Duodenal mucosa (tissue), 2 donors: ENCODE measurements around the gene GABRP.

Source experiments
- H3K27ac ChIP-seq: one replicate; pipeline ENCODE4 v1.7.0; 2013; ENCODE audit warnings: low read depth, low read length
- H3K27me3 ChIP-seq, 2 donors: one replicate each; pipeline ENCODE4 v1.7.0; 2013; ENCODE audit warnings: low read length in 2 of 2, control low read depth in 1 of 2; ENCODE audit not compliant: insufficient read depth in 2 of 2, control insufficient read depth in 1 of 2
- H3K36me3 ChIP-seq, 2 donors: one replicate each; pipeline ENCODE4 v1.7.0; 2013; ENCODE audit warnings: low read length in 2 of 2, control low read depth in 1 of 2; ENCODE audit not compliant: insufficient read depth in 2 of 2, control insufficient read depth in 1 of 2
- H3K4me1 ChIP-seq, 2 donors: one replicate each; pipeline ENCODE4 v1.7.0; 2013; ENCODE audit warnings: low read length in 2 of 2, control low read depth in 1 of 2; ENCODE audit not compliant: insufficient read depth in 2 of 2, control insufficient read depth in 1 of 2
- H3K4me3 ChIP-seq, 2 donors: one replicate each; pipeline ENCODE4 v1.7.0; 2013; ENCODE audit warnings: low read length in 2 of 2, low read depth in 1 of 2
- H3K9ac ChIP-seq, 2 donors: one replicate each; pipeline ENCODE4 v1.7.0; 2013; ENCODE audit warnings: low read length in 2 of 2, low read depth in 1 of 2
- H3K9me3 ChIP-seq, 2 donors: one replicate each; pipeline ENCODE4 v1.7.0; 2013; ENCODE audit warnings: low read length in 2 of 2, control low read depth in 1 of 2; ENCODE audit not compliant: control insufficient read depth in 1 of 2

GABRP gene

GRCh38 chr5:170746075-170746960 is 37.2 kb upstream of the GABRP start:
- peaks cover 0 to 5% of the 10 kb centered on the region in 2 donors for H3K27me3 ChIP-seq
- H3K27ac ChIP-seq: no peak overlapping the region
- no peaks in the 10 kb centered on the region for H3K9me3 ChIP-seq
- peak overlapping the region in 1 of 2 donors; percentile 47 for H3K9ac ChIP-seq
- H3K4me1 ChIP-seq: peaks cover 32 to 36% of the 10 kb centered on the region in 2 donors
- no peak overlapping the region for H3K4me3 ChIP-seq
- H3K36me3 ChIP-seq: no peaks in the 10 kb centered on the region

DNA sequence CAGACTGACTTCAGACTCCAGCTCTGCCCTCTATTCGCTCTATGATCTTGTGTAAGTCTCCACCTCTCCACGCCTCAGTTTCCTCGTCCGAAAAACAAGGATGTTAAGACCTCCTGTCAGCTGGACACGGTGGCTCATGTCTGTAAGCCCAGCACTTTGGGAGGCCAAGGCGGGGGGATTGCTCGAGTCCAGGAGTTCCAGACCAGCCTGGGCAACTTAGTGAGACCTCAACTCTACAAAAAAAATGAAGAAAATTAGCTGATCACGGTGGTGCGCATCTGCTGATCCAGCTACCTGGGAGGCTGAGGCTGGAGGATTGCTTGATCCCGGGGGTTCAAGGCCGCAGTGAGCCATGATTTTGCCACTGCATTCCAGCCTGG is 36.6 kb upstream of the GABRP start:
- H3K4me3 ChIP-seq: no peak overlapping the region
- no peak overlapping the region for H3K27ac ChIP-seq

DNA sequence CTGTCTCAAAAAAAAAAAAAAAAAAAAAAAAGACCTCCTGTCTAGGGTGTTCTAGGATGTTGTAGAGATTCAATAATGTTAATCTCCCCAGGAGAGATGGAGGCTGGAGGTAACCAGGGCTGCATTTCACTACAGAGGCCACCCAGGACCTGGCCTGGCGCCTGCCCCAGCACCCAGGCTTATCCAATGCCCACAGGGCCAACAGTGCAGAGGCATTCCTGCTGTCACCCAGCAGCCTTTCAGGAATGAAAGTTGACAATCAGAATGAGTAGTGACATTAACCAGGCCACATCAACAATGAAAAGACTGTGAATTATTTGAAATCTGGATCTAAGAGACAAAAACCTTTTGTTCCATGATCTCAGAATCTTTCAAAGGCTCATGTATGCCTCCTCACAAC is 36.2 kb upstream of the GABRP start:
- no peak overlapping the region for H3K27ac ChIP-seq
- H3K36me3 ChIP-seq: no peaks in the 10 kb centered on the region
- no peak overlapping the region for H3K9ac ChIP-seq
- peaks cover 42 to 46% of the 10 kb centered on the region in 2 donors for H3K4me1 ChIP-seq
- H3K9me3 ChIP-seq: no peaks in the 10 kb centered on the region
- peaks cover 0 to 5% of the 10 kb centered on the region in 2 donors for H3K27me3 ChIP-seq
- H3K4me3 ChIP-seq: no peak overlapping the region

More for the DNA sequence above, 36.6 kb upstream of the GABRP start:
- H3K27me3 ChIP-seq: peaks cover 0 to 5% of the 10 kb centered on the region in 2 donors
- no peaks in the 10 kb centered on the region for H3K36me3 ChIP-seq
- peaks cover 38 to 42% of the 10 kb centered on the region in 2 donors for H3K4me1 ChIP-seq
- no peaks in the 10 kb centered on the region for H3K9me3 ChIP-seq
- H3K9ac ChIP-seq: no peak overlapping the region

GRCh38 chr5:170747851-170748250 is 35.7 kb upstream of the GABRP start:
- no peaks in the 10 kb centered on the region for H3K9me3 ChIP-seq
- no peak overlapping the region for H3K4me3 ChIP-seq
- H3K4me1 ChIP-seq: peaks cover 46 to 51% of the 10 kb centered on the region in 2 donors
- no peak overlapping the region for H3K27ac ChIP-seq
- H3K36me3 ChIP-seq: no peaks in the 10 kb centered on the region
- no peak overlapping the region for H3K9ac ChIP-seq
- H3K27me3 ChIP-seq: peaks cover 0 to 5% of the 10 kb centered on the region in 2 donors

DNA sequence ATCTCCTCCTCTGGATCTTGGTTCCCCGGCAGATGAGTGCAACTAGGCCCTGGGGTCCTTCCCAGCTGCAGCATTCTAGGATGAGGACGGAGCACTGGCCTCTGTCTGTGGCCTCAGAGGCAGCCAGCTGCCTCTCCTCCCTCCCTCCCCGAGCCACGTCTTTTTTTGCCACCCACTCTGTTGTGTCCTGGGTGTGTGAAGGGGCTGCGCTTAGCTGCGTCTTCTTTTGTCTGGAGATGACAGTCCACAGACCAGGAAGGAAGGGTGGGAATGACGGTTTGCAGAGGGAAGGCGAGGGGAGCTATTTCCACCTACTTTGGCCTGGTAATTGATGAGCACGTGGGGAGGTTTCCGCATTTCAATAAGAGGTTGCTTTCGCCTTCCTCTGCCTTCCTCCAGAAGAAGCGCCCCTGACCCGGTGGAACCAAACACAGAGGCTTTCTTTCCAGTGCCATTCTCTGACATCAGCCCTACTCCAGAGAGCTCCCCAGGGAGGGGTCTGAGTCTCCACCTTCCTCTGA is 34.5 kb upstream of the GABRP start:
- peaks cover 0 to 3% of the 10 kb centered on the region in 2 donors for H3K27me3 ChIP-seq
- no peaks in the 10 kb centered on the region for H3K36me3 ChIP-seq
- no peaks in the 10 kb centered on the region for H3K9me3 ChIP-seq
- H3K9ac ChIP-seq: no peak overlapping the region
- peaks cover 46 to 49% of the 10 kb centered on the region in 2 donors for H3K4me1 ChIP-seq
- H3K27ac ChIP-seq: no peak overlapping the region
- H3K4me3 ChIP-seq: no peak overlapping the region

GRCh38 chr5:170749911-170750431 is 33.6 kb upstream of the GABRP start:
- H3K4me3 ChIP-seq: no peak overlapping the region
- no peaks in the 10 kb centered on the region for H3K27me3 ChIP-seq
- H3K36me3 ChIP-seq: no peaks in the 10 kb centered on the region
- no peak overlapping the region for H3K27ac ChIP-seq
- no peaks in the 10 kb centered on the region for H3K9me3 ChIP-seq
- no peak overlapping the region for H3K9ac ChIP-seq
- peaks cover 39 to 42% of the 10 kb centered on the region in 2 donors for H3K4me1 ChIP-seq

DNA sequence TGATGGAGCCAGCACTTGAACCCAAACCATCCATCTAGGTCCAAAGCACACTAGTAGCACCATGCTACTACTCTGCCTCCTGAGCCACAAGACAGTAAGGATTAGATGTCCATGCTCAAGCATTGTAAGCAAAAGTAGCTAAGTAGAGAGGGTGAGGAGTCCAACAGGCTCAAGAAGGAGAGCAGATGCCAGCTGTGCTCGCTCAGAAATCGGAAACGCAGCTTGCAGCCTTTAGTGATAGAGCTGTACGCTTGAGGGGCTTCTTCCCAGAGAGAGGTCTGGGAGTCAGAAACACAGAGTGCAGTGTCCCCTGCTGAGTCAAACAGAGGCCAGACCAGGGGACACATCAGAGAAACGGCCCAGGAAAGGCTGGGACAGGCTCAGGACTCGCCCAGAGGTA is 32.7 kb upstream of the GABRP start:
- Histone ChIP-seq H3K27me3 (no peaks in the 10 kb centered on the region), H3K9ac (no peak overlapping the region), H3K4me3 (no peak overlapping the region), H3K36me3 (no peaks in the 10 kb centered on the region), H3K27ac (no peak overlapping the region), H3K9me3 (no peaks in the 10 kb centered on the region), H3K4me1 (peaks cover 39 to 42% of the 10 kb centered on the region in 2 donors)

DNA sequence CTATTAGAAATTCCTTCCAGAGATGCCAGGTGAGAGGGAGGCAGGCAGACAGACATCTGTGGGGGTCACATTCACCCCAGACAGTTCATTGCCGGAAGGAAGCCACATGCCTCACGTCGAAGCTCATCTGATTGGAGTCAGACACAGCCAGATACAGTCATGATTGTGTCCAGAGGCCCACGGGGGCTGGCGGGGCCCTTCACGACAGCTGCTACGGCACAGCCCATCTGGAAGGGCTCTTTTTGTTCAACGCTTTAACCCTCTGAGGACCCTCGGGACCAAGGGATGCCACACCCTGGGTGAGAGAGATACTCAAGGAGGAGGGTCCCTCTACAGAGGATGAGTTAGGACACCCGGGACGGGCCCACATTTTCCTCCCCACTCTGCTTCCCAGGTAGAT is 31.9 kb upstream of the GABRP start:
- no peak overlapping the region for H3K27ac ChIP-seq
- H3K4me1 ChIP-seq: peaks cover 44 to 46% of the 10 kb centered on the region in 2 donors
- H3K27me3 ChIP-seq: no peaks in the 10 kb centered on the region
- H3K9me3 ChIP-seq: no peaks in the 10 kb centered on the region
- H3K36me3 ChIP-seq: no peaks in the 10 kb centered on the region
- no peak overlapping the region for H3K4me3 ChIP-seq
- peak overlapping the region; percentile 4 to 13 for H3K9ac ChIP-seq

- H3K9ac ChIP-seq: peak overlapping the region; percentile 4 to 13
- no peak overlapping the region for H3K27ac ChIP-seq
- no peaks in the 10 kb centered on the region for H3K27me3 ChIP-seq
- no peaks in the 10 kb centered on the region for H3K36me3 ChIP-seq
- no peaks in the 10 kb centered on the region for H3K9me3 ChIP-seq
- no peak overlapping the region for H3K4me3 ChIP-seq
- H3K4me1 ChIP-seq: peaks cover 52 to 53% of the 10 kb centered on the region in 2 donors
Observed at GRCh38 chr5:170752257-170753215, 31.0 kb upstream of the GABRP start.
